GM19468 (cell line): ENCODE measurements around the gene NELL2.
"Not testable (repeated sequence)": the region's sequence is repeated elsewhere in the genome, so short reads cannot be mapped to it uniquely, and the experiment has no call there.

ENCODE experiments used
- ATAC-seq: cut with Tn5 transposase; IDR thresholded peaks from one replicate; pipeline ENCODE4 v1.9.1; 2021; ENCODE audit warnings: mild to moderate bottlenecking, moderate library complexity, moderate number of reproducible peaks; ENCODE audit not compliant: unreplicated experiment; ENCODE audit errors: extremely low read depth

The NELL2 gene

GRCh38 chr12:44875954-44876543 is at the start of gene NELL2:
Gene NELL2 (minus strand): TSS chr12:44876315. CDS start chr12:44875869, 446 bp downstream.
- ATAC-seq: no peak

GRCh38 chr12:44921736-44922135 is 45.6 kb upstream of the NELL2 start:
- no peak for ATAC-seq

- ATAC-seq: no peak
Measured at GRCh38 chr12:44917141-44917540, 41.0 kb upstream of the NELL2 start.

- no peak for ATAC-seq
Measured at GRCh38 chr12:44915958-44916357, 39.8 kb upstream of the NELL2 start.

GRCh38 chr12:44904321-44904720 is 28.2 kb upstream of the NELL2 start:
- no peak for ATAC-seq

GRCh38 chr12:44898108-44898507 is 22.0 kb upstream of the NELL2 start:
- not testable (repeated sequence) for ATAC-seq

- ATAC-seq: no peak
Measured at GRCh38 chr12:44889926-44890325, 13.8 kb upstream of the NELL2 start.

- ATAC-seq: no peak
Measured at GRCh38 chr12:44889162-44889561, 13.0 kb upstream of the NELL2 start.

GRCh38 chr12:44885902-44886301 is 9.8 kb upstream of the NELL2 start:
- ATAC-seq: no peak

- no peak for ATAC-seq
Measured at GRCh38 chr12:44881197-44881596, 5.1 kb upstream of the NELL2 start.

- ATAC-seq: no peak
Measured at GRCh38 chr12:44876544-44877410, 662 bp upstream of the NELL2 start.

- ATAC-seq: no peak
Measured at GRCh38 chr12:44875417-44875953, 630 bp downstream of the NELL2 start.

GRCh38 chr12:44874981-44875416 is 1.1 kb downstream of the NELL2 start:
- ATAC-seq: no peak

- no peak for ATAC-seq
Measured at GRCh38 chr12:44873898-44874297, 2.2 kb downstream of the NELL2 start.

GRCh38 chr12:44869503-44869902 is 6.6 kb downstream of the NELL2 start:
- ATAC-seq: no peak

- ATAC-seq: no peak
Measured at GRCh38 chr12:44863867-44864266, 12.2 kb downstream of the NELL2 start.

GRCh38 chr12:44859998-44860689 is 16.0 kb downstream of the NELL2 start:
- no peak for ATAC-seq

- no peak for ATAC-seq
Measured at GRCh38 chr12:44858226-44858855, 17.8 kb downstream of the NELL2 start.

GRCh38 chr12:44852483-44852882 is 23.6 kb downstream of the NELL2 start:
- ATAC-seq: no peak

- ATAC-seq: no peak
Measured at GRCh38 chr12:44851586-44851985, 24.5 kb downstream of the NELL2 start.
